Heart left ventricle (tissue), 16 donors: ENCODE data around the gene RPTOR. TPM values are rescaled to one million over a fixed set of nuclear protein-coding genes. Genes with fewer than 3 reads are reported as not detected.

Experiments used
- ATAC-seq, 4 donors: fragments of 200-7000 bp; cut with Tn5 transposase; one replicate each; pipeline ENCODE4 v1.9.1; 2020 to 2022; ENCODE audit warnings: moderate library complexity in 4 of 4, mild to moderate bottlenecking in 3 of 4, moderate number of reproducible peaks in 1 of 4
- DNase-seq, 5 donors: peaks; one replicate each; pipeline ENCODE4 v3.0.0-alpha.2; 2020
- H3K27ac ChIP-seq, 12 donors: fragments of 200-600 bp; sonication (generic) in 4 of 12; one replicate each; pipeline versions ENCODE4 v1.5.0 to v1.8.0; 2016 to 2022; ENCODE audit warnings: mild to moderate bottlenecking in 2 of 12
- H3K27me3 ChIP-seq, 9 donors: fragments of 200-600 bp; sonication (generic) in 2 of 9; one replicate each; pipeline versions ENCODE4 v1.5.1 to v1.8.0; 2016 to 2022; ENCODE audit warnings: mild to moderate bottlenecking in 3 of 9
- H3K36me3 ChIP-seq, 9 donors: fragments of 200-600 bp; sonication (generic) in 2 of 9; one replicate each; pipeline versions ENCODE4 v1.5.0 to v1.8.0; 2018 to 2022; ENCODE audit warnings: mild to moderate bottlenecking in 2 of 9
- H3K4me1 ChIP-seq, 12 donors: fragments of 200-600 bp; sonication (generic) in 4 of 12; one replicate each; pipeline versions ENCODE4 v1.5.0 to v1.8.0; 2016 to 2022; ENCODE audit warnings: mild to moderate bottlenecking in 3 of 12
- H3K4me3 ChIP-seq, 12 donors: fragments of 200-600 bp; sonication (generic) in 4 of 12; one replicate each; pipeline versions ENCODE4 v1.5.0 to v1.8.0; 2017 to 2022; ENCODE audit warnings: mild to moderate bottlenecking in 9 of 12, moderate library complexity in 4 of 12
- H3K9me3 ChIP-seq, 12 donors: fragments of 200-600 bp; sonication (generic) in 4 of 12; one replicate each; pipeline versions ENCODE4 v1.5.0 to v1.8.0; 2016 to 2022; ENCODE audit warnings: mild to moderate bottlenecking in 1 of 12
- CTCF ChIP-seq, 12 donors: fragments of 200-600 bp; sonication (generic) in 4 of 12; IDR thresholded peaks; one replicate each; pipeline versions ENCODE4 v1.5.0 to v1.8.0; 2018 to 2022; ENCODE audit warnings: antibody characterized with exemption in 12 of 12, mild to moderate bottlenecking in 5 of 12
- POLR2A ChIP-seq, 2 donors: fragments of 450-650 bp; IDR thresholded peaks; one replicate each; pipeline ENCODE4 v1.6.1; 2017; ENCODE audit warnings: antibody characterized with exemption in 2 of 2, mild to moderate bottlenecking in 2 of 2, moderate library complexity in 2 of 2
- WGBS, 4 donors: extraction: QIAGEN DNeasy Blood & Tissue Kit in 2 of 4; methylation state at CpG; one replicate each; pipeline versions ENCODE4 v1.1.5 to v1.1.7; 2013 to 2018; 5-methylcytosine and 5-hydroxymethylcytosine counted together
- intact Hi-C, 10 donors: fragments of 100-400 bp; cut with DNase I; formaldehyde crosslinking; loops; one replicate each; pipeline versions ENCODE4 v1.11.1 to v1.14.2; 2022
- polyA plus RNA-seq, 2 donors: library from polyadenylated mRNA; stranded (reverse); fragments of 200-250 nt; gene quantifications; one replicate each; pipeline ENCODE4 v1.2.3, GENCODE V29; 2013
- total RNA-seq, 9 donors: library from RNA; depleted of rRNA in 2 of 9; stranded (reverse); fragments of >200 nt in 2 of 9; fragmentation: NEBNext Ultra II Directional in 3 of 9; extraction: Animal tissue kit (Norgen Biotek cat#: 25700) in 3 of 9; gene quantifications; one replicate each; pipeline versions ENCODE4 v1.1.0 to v1.2.4, GENCODE V29; 2016 to 2023
- donor health status: ischemic (EF 13 %, LVEDD 7.1; RV severe dilation, severe dysfunction).
- donor health status: healthy with polysubstance abuse.
- donor health status: DM: no; HTN: yes; CAD: no.
- donor health status: DM: no; HTN: no; CAD: no.
- donor health status: ischemic (EF 25% LVEDD 6.9; RV normal size, moderate dysfunction).
- donor health status: ischemic (EF 25% LVEDD 5.7; RV mildly dilated, moderate dysfunction).
- donor health status: healthy.
- donor health status: DM: yes; HTN: yes; CAD: no.
- donor health status: ischemic (EF 35%, LVEDD 5.7; RV mildly dilated, moderate dysfunction).
- donor health status: nonischemic (EF 11% LVEDD 7.7; RV severe dilation, severe dysfunction).
- donor health status: DM: yes; HTN: yes; CAD: no.
- donor health status: PGD.
- donor health status: ischemic (EF 29% LVEDD 5.4; RV normal size, mild dysfunction).
- donor health status: nonischemic (EF 23%, LVEDD 6.1; RV moderate dilation, normal function).

The RPTOR gene
- total and polyA plus RNA-seq, 11 donors: 14.7 to 31.7 (median 26.0) TPM

GRCh38 chr17:80671039-80671824, 126.6 kb downstream of the RPTOR start:
- intact Hi-C loops: no loop called here
- H3K27ac ChIP-seq: no peak overlapping the region
- no peak overlapping the region for H3K4me3 ChIP-seq
- ATAC-seq (no peak), DNase-seq (no peak)
- peaks cover 0 to 5% (median 0%) of the 10 kb centered on the region in 12 donors for H3K9me3 ChIP-seq
- H3K4me1 ChIP-seq: peaks cover 0 to 15% (median under 1%) of the 10 kb centered on the region in 12 donors
- no peaks in the 10 kb centered on the region for H3K27me3 ChIP-seq
- 81 to 87% (median 85%) methylated on average over 14 of the region's 14 CpGs for WGBS, 4 donors
- TF ChIP-seq POLR2A (IDR thresholded peaks at IDR 0.05) (no peak), CTCF (IDR thresholded peaks at IDR 0.05) (no peak)
- H3K36me3 ChIP-seq: no peaks in the 10 kb centered on the region

DNA sequence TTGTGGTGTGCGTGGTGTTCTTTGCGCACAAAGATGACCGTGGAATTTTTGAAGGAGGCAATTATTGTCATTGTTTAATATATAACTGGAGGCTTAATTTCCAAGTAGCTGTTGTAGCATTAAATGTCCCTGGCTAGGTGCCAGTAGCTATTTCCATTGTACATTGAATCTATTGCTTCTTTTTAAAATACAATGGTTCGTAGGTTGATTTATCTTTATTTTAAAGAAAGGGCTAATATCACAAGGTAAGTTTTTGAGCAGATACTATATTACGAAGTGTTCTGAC, 127.1 kb downstream of the RPTOR start:
- intact Hi-C loops: no loop called here
- H3K9me3 ChIP-seq: peaks cover 0 to 5% (median 0%) of the 10 kb centered on the region in 12 donors
- ATAC-seq (no peak), DNase-seq (no peak)
- H3K4me3 ChIP-seq: no peak overlapping the region
- WGBS, 4 donors: 84 to 88% (median 88%) methylated on average over 5 of the region's 5 CpGs
- H3K36me3 ChIP-seq: no peaks in the 10 kb centered on the region
- no peak for TF ChIP-seq POLR2A (IDR thresholded peaks at IDR 0.05)
- no peak for TF ChIP-seq CTCF (IDR thresholded peaks at IDR 0.05)
- peaks cover 0 to 15% (median under 1%) of the 10 kb centered on the region in 12 donors for H3K4me1 ChIP-seq
- H3K27ac ChIP-seq: no peak overlapping the region
- H3K27me3 ChIP-seq: no peaks in the 10 kb centered on the region

DNA sequence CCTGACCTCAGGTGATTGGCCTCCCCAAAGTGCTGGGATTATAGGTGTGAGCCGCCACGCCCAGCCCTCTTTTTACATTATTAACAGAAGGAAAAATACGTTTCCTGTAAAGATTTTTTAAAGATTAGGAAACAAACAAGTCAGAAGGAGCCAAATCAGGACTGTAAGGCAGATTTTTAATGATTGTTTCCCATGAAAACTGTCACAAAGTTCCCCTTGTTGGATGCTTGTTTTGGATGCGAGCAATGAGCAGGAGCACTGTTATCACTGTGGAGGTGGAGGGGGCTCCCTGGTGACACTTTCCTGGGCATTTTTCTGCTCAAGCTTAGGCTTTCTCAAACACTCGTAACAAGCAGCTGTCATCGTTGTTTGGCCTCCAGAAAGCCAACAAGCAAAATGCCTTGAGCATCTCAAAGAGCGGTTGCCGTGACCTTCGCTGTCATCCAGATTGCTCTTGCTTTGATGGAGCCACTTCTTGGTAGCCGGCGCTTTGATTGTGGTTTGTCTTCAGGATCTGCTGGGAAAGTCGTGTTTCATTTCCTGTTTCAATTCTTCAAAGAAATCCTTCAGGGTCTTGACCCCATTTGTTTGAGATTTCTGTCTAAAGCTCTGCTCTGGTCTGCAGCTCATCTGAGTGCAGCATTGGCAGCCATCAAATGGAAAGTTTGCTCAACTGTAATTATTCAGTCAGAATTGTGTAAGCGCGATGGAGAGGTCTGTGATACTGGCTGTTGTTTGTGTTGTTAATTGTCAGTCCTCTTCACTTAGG, 128.7 kb downstream of the RPTOR start:
- H3K27me3 ChIP-seq: no peaks in the 10 kb centered on the region
- no peak overlapping the region for H3K4me3 ChIP-seq
- WGBS, 4 donors: 77 to 80% (median 77%) methylated on average over 14 of the region's 14 CpGs
- TF ChIP-seq POLR2A (IDR thresholded peaks at IDR 0.05) (no peak), CTCF (IDR thresholded peaks at IDR 0.05) (no peak)
- H3K9me3 ChIP-seq: peaks cover 0 to 5% (median 0%) of the 10 kb centered on the region in 12 donors
- H3K27ac ChIP-seq: no peak overlapping the region
- intact Hi-C loops: no loop called here
- DNase-seq: no peak
- peaks cover 0 to 11% (median under 1%) of the 10 kb centered on the region in 12 donors for H3K4me1 ChIP-seq
- no peaks in the 10 kb centered on the region for H3K36me3 ChIP-seq
- ATAC-seq: no peak

DNA sequence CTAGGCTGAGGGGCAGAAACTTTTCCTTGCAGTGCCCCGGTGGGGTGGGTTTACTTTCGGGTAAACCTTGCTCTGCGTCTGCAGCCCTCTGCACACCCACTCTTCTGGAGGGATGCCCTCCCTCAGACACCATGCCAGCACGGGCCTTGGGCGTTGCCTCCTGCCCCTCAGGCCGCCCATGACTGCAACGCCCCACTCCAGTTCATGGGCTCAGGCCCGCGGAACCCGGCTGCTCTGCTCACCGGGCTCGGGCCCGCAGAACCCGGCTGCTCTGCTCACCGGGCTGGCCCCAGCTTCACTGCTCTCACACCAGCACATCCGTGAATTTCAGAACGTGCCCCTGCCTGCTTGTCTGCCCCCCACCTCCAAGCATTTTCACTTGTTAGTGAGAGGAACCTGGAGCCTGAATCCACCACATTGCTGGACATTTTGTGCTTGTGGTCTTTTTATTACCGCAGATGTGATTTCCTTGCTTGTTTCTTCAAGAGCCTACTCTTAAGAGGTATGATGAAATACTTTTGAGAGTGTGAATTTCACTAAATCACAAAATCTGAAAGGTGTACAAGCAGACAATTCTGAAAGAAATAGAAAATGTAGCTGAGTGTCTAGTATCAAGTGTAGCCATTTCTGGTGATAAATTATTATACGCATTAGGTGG, 130.9 kb downstream of the RPTOR start:
- ATAC-seq (no peak), DNase-seq (no peak)
- no peak overlapping the region for H3K27ac ChIP-seq
- no peaks in the 10 kb centered on the region for H3K27me3 ChIP-seq
- intact Hi-C loops: no loop called here
- H3K4me1 ChIP-seq: peaks cover 0 to 21% (median 0%) of the 10 kb centered on the region in 12 donors
- TF ChIP-seq CTCF (IDR thresholded peaks at IDR 0.05) (no peak), POLR2A (IDR thresholded peaks at IDR 0.05) (no peak)
- no peaks in the 10 kb centered on the region for H3K36me3 ChIP-seq
- H3K9me3 ChIP-seq: peaks cover 0 to 5% (median 0%) of the 10 kb centered on the region in 12 donors
- H3K4me3 ChIP-seq: no peak overlapping the region
- 94 to 96% (median 95%) methylated on average over 19 of the region's 19 CpGs for WGBS, 4 donors
